Stimulated activated CD8-positive, alpha-beta memory T cell treated with anti-CD3 and anti-CD28 coated beads, Interleukin-12 subunit alpha, Interleukin-12 subunit beta, amount 100 ng/mL, for 4 hours (primary cell): Measurements from ENCODE around the gene DOCK4.

Source experiments
- DNase-seq: peaks from one replicate; pipeline ENCODE4 v3.0.0-alpha.2; 2020; ENCODE audit warnings: low read depth

The DOCK4 gene

GRCh38 chr7:111903797-111904196 lies 302.4 kb downstream of the DOCK4 start:
- no peak for DNase-seq

DNA sequence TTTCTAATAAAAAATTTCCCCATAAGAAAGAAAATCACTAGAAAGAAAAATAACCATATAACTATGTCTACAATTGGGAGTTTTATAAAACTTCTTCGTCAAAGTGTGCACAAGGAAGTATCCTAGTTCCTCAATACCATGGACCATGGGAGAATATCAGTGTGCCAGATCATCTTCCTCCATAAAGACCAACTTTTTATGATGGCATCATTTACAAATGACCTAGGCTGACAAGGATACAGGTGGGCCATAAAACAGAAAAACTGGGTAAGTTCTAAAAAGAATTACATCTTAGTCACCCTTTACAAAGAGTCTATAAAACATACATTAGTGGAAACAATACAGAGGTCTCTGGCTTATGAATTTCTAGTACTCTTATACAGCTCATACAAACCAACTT lies 303.2 kb downstream of the DOCK4 start:
- DNase-seq, result no peak

DNA sequence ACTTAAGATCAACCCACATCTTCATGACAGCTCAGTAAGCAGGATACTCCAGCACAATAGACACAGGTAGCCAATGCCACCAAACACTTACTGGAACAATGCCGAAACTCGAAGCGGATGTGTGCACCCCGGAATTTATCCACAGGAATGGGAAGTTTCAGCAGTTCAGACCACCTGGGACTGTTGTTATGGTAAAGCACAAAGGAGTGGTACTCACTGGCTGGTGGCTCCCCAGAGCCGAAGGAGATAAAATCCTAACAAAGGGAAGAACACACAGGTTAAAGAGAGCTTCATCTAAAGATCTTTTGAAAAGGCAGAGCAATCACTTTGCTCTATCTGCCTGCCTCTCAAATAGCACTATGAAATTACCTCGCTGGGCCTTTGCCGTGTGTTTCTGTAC lies 305.9 kb downstream of the DOCK4 start:
- no peak for DNase-seq

GRCh38 chr7:111895049-111895448 lies 311.1 kb downstream of the DOCK4 start:
- DNase-seq, result no peak

DNA sequence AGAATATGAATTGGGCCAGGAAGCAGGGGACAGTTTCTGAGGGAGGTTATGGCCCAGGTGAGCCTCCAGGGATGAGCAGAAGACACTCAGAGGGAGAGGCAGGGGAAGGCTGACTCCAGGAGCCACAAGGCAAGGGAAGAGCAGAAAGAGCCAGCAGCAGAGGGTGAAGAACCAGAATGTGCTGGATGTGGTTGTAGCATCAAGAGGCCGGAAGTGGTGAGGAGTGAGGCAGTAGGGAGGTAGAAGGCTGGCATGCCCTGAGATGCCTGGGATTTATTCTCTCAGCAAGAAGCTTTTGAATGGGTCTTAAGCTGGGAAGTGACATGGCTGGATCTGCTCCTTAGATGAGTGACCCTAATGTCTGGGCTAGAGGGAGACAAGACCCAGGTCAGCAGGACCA lies 311.7 kb downstream of the DOCK4 start:
- no peak for DNase-seq

- DNase-seq, result no peak
Measured at GRCh38 chr7:111893190-111893589, 313.0 kb downstream of the DOCK4 start.

GRCh38 chr7:111892588-111892987 lies 313.6 kb downstream of the DOCK4 start:
- no peak for DNase-seq

- no peak for DNase-seq
Measured at GRCh38 chr7:111887734-111888133, 318.5 kb downstream of the DOCK4 start.

DNA sequence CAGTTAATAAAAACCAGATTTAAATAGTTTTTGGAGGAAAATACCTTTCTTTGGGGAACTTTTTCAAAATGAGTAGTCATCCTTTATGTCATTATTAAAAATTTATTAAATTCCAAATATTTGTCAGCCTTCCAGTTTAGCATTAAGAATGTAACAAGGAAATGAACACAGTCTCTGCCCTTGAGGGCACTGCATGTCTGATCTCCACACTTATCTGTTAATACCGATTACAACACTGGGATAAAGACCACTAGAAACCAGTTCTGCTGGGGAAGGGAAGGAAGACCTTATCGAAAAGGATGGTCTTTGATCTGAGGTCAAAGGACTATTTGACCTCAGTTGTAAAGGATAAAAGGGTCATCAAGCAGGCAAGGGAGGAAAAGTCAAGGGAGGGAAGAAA lies 320.0 kb downstream of the DOCK4 start:
- no peak for DNase-seq

DNA sequence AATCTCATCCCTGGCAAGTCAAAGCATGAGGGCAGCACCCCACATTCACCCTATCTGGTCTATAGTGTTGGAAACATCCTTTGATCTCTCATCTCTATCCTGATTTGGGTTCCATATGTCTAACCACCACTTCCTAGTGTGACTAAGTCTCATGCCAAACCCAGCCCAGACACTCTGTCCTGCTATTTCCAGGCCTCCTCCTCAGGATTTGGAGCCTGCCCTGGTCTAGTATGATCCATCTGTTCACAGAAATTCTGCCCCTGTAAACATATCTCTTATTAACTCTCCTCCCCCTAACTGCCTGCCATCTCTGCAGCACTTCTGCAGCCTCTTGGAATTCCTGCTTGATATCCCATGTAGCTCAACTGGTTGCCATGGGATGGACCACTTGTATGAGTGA lies 323.0 kb downstream of the DOCK4 start:
- DNase-seq, result no peak

GRCh38 chr7:111878785-111879184 lies 327.4 kb downstream of the DOCK4 start:
- DNase-seq, result no peak

- DNase-seq, result no peak
Measured at GRCh38 chr7:111877931-111878330, 328.3 kb downstream of the DOCK4 start.

DNA sequence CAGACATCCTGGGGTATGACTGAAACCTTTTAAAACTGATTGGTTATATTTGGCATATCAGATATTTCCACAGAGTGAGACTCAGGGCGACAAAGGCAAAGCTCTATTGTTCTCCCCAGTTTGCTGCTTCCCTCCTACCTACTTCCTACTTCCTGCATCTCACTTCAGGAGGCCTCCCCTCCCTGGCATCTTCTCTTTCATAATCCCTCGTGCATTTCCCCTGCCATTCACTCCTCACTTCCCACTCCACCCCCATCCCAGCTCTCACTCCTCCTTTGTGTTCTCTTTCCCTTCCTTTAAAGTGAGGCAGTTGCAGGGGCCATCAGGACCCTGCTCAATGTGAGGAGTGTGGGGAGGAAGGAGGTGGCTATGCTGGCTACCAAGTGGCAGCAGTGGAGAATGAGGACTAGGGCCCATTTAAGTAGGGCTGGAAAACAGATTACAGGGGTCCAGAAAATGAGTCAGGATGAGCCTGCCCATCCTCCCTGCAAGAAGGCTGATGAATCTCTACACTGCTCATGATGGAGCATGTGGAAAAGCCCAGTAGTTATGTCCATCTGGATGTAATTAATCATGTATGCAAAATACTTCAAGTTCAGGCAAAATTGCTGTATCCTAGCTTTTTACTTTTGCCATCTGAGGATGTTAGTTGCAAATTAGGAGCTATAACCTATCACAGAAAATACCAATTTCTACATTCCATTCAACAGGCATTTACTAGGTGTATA lies 332.1 kb downstream of the DOCK4 start:
- DNase-seq, result no peak

DNA sequence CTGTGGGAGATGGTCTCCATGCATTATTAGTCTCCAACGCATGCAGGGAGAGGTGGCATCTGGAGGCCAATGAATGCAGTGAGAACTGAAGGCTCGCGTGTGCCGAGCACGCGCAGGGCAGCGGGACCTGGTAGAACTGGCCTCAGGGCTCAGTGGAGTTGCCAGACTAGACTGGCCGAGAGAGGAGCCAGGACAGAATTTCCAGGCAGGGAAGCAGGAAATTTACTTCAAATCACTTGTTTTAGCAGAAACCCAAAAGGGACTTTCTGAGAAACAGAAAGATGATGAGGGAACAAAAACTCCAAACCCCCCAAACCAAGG lies 332.9 kb downstream of the DOCK4 start:
- no peak for DNase-seq

- DNase-seq, result no peak
Measured at GRCh38 chr7:111872450-111873325, 333.5 kb downstream of the DOCK4 start.

DNA sequence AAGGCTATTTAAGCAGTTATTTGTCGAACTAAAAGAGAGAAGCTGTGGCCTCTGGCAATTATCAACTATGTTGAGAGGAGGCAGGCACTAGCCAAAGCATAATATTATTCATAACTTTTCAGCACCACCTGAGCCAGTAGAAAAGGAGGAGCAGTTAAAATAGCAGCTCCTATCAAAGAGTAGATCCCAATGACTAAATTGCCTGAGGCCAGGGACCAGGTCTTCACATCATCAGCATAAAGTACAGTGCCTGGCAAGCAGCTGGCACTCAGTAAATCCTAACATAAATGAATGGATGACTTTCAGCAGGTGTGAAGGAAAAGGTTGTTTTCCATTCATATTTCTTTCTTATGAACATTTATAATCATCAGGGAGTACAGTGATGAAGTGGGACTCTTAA lies 334.9 kb downstream of the DOCK4 start:
- DNase-seq, result no peak

GRCh38 chr7:111869280-111869679 lies 336.9 kb downstream of the DOCK4 start:
- DNase-seq, result no peak

GRCh38 chr7:111867348-111867931 lies 338.8 kb downstream of the DOCK4 start:
- DNase-seq, result no peak

DNA sequence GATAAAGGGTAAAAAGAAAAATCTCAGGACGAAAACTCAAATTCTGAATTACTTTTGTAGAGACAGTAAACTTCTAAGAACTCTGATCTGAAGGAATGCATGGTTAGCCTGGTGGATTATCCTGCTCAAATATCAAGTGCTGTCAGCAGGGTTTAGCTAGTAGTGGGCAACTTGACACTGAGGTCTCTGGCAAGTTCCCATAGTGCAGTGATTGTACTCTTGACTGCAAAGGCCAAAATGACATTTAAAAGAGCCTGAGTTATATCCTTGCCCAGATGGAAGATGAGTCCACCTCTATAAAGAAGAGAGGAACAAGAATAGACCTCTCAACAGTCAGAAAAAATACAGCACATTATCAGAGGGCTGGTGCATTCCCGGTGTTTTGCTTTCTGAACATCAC lies 339.4 kb downstream of the DOCK4 start:
- no peak for DNase-seq

- DNase-seq, result no peak
Measured at GRCh38 chr7:111865430-111865829, 340.8 kb downstream of the DOCK4 start.

GRCh38 chr7:111864291-111864976 lies 341.8 kb downstream of the DOCK4 start:
- no peak for DNase-seq

DNA sequence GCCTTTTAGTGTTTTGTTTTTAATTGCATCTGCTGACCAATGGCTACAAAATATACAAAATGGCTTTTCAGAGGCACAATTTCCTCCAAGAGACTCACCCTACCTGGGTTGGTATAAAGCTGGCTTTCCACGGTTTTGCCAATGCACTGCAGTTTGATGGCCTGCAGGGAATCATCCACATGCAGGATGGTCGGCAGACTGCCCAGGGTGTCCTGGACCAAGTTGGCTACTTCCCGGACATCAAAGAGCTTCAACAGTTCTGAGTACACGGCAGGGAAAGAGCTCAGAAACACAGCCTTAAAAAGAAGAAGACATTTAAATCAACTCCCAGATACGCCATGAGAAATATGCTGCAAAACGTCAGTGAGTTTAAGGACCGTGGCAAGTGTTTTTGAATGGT lies 342.9 kb downstream of the DOCK4 start:
- DNase-seq, result no peak

DNA sequence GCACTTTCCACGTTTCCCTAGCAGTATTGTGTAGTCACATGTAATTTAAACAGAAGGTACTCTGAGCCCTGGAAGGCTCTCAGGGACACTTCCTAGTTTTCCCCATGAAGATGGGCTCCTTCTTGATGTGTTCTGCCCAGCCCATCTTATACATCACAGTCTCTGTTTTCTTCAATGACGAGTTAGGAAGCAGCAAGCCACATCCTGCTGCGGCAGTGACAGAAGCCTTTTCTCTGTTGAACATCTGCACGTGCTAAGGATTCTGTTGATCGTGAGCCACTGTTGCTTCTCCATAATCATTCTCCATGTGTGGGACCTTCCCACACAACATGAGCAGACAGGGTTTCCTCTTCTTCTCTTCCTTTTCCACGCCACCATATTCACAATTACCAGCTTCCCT lies 346.0 kb downstream of the DOCK4 start:
- DNase-seq, result no peak
